Measurements from ENCODE around the gene SAMSN1.

SAMSN1 gene

DNA sequence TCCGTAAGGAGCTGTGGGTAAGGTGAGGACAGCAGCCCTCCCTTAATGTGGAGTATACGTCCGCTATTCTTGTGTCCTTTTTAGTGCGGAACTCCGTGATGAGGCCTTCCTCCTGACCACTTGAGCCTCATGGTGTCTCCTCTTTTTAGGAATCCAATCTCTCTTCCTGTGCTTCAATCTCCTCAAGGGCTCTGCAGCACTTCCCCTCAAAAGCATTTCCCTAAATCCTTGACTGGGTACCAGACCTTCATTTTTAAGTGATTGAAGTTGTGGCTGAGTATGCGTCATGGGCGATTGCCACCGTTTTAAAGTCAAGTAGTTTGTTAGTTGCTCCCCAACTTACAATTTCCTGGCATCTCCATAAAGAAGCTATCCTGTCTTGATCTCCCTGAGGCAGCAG is 62.8 kb downstream of the SAMSN1 start:
- no peak for DNase-seq

DNA sequence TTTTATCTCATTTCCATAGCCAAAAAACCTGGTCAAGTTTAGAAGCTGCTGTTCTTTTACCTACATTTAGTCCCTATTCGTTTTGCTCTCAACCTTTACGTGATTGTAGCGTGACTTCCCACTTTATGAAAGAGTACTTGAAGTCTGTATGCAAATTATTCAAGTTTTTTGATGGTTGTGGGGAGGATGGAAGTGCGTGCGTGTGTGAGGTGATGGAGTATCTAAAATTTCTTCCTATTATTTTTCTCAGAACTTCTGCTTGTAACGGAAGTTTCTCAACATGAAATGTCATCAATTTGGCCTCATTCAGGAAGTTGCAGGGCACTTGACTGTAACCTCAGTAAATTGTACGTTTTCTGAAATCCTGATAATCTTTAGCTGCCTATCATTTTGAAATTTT is 64.0 kb downstream of the SAMSN1 start:
- DNase-seq: peak; percentile 17

DNA sequence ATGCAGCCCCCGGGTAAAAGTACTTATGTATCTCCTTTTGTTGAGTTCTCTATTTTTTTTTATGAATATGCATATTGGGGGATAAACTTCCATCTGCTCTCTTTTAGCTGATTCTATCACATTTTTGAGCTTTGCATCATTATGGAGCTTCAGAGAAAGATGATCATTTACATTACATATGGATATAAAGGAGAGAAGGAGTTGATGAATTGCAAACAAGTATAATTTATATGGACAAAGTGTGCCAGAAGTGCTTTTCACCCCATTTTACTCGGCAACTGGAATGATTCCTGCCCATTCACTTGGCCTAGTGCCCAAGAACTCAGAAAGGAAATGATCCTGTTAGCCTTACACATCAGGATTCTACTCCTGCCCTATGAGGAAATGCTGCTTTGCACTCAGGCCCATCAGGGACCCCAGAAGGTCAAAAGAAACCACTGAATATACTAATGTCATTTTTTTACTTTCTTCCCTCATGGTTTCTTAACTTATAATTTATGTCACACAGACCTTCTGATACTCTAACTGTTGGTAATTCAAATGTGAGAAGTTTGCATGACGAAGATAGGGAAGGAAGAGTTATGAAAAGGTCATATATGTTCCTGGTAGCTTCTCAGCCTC is 65.6 kb downstream of the SAMSN1 start:
- DNase-seq: no peak

DNA sequence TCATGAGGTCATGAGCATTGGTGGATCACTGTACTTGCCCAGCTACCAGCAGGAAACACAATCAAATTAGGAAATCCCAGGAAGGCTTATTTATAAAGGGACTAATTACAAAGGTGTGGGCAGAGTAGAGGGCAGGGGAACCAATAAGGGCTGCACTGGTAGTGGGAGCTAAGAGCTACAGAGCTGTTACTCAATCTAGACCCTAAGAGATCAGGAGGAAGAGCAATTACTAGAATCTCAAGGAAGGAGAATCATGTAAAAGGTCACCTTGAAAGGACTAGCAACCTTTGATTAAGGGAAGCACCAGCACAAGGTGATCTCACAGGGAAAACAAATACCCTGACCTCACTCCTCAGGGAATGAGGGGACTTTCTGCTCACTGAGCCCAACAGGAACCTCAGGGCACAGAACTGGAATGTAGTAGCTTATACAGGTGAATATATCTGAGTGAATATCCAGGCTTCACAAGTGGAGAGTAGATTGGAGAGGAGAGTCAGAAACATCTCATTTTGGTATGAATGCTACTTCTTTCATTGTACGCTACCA is 66.8 kb downstream of the SAMSN1 start:
- DNase-seq: no peak

DNA sequence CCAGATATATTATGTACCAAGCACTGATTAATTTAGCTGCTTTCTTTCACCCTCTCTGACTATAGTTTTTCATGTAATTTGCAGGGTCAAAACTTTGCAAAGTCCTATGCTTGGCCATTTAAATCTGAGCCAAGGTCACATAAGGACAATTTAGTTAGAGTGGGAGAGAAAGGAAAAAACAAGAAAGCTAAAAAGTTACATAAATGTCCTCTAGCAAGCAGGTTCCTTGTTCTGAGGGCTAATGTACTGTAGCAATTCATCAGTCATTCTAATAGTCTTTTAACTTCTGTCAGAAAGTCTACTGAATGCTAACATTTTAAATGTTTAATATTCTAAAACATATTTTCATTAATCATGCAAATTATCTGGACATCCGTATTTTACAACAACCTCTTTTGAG is 68.3 kb downstream of the SAMSN1 start:
- DNase-seq: no peak

DNA sequence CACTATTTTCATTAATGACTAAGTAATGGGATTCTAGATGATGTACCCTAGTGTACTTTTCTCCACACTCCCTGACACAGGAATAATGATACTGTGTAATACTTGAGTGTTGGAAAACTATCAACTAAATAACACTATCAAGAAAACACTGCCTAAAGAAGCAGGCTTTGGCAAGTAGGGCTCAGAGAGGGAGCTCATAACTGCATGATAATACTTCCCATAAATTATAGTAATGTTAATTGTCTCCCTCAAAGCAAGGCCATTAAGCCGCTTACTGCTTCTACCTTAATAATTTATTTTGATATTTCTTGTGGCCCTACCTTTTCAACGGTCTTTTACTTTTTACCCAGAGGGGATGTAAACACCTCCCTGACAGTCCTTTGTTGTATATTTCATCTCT is 69.0 kb downstream of the SAMSN1 start:
- no peak for DNase-seq

DNA sequence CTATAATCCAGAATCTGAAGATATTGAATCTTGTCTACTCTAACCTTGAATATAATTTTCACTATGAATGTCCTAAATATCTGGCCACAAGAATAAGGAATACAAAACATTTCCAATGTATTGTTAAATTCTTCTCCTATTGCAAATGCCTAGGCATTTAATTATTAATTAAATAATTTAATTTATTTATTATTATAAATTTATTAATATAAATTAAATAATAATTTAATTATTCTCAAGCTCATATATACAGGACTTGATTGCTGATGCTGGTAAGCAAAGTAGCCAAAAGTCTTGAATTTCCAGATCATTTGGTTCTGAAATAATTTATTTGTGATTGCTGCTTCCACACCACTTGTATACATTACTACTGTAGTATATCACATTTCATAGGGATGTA is 71.1 kb downstream of the SAMSN1 start:
- no peak for DNase-seq

DNA sequence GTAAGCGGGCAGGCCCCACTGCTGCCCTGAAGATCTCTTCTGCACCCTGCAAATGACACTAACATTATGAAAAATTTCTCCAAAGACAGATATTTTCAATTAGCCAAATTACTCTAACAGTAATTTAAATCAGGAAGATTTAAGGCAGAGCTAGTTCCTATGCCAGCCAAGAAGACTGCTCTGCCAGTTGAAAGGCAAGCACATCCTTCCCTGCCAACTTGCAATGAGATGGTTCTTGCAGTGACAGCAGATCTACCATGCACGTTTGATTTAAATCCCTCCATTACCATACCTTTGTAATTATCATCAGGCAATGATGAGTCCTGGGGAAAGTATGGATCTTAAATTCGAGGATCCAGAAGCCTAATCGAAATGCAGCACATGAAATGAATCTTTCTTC is 76.5 kb downstream of the SAMSN1 start:
- no peak for DNase-seq

DNA sequence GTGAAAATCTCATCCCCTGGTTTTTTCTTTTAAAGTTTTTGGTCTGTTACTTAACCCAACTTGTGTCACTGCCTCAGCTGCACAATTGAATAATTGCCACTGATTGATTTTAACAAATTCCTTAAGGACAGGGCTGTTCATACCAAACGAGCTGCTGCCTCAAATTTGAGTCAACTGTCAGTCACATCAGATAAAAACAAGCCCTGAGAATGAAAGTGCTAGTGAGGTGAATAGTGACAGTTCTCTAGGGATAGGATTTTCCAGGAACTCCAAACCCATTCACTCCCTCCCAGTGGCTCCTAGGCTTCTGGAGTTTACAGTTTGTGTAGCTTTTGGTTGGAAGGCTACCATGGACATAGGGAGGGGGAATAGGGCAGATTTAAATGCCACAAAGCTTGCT is 79.4 kb downstream of the SAMSN1 start:
- DNase-seq: no peak

DNA sequence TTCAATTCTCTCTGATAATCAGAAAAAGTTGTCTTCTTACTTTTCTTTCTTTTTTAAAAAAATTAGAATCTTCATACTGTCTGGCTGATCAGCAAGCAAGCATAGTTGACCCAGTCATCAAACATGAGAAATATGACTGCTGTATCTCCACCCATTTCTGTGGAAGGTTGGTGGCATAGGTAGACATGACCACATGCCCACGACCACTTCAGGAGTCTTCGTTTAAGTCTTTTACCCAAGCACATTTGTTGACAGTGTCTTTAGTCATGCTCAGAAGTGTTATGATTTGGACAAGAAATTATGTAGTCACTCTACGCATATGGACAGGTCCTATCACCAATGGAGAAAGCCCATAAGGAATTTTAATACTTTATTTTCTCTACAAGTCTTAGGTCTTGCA is 88.4 kb downstream of the SAMSN1 start:
- no peak for DNase-seq

DNA sequence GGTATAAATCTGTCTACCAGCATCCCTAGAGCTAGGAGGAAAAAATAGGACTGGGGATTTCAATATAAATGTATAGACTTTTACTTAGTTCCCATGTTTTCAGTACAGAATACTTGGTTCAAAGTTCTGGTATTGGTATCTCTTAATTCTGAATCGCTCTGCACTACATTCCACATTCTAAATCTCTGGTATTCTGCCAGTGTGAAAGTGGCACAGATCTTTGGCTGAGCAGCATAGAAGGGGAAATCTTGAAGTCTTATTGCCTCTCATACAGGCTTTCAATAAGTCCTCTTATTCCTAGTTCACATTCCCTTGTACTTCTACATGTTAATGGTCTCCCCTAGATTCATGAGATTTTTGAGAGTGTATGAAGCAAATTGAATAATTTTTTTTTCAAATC is 89.2 kb downstream of the SAMSN1 start:
- no peak for DNase-seq

DNA sequence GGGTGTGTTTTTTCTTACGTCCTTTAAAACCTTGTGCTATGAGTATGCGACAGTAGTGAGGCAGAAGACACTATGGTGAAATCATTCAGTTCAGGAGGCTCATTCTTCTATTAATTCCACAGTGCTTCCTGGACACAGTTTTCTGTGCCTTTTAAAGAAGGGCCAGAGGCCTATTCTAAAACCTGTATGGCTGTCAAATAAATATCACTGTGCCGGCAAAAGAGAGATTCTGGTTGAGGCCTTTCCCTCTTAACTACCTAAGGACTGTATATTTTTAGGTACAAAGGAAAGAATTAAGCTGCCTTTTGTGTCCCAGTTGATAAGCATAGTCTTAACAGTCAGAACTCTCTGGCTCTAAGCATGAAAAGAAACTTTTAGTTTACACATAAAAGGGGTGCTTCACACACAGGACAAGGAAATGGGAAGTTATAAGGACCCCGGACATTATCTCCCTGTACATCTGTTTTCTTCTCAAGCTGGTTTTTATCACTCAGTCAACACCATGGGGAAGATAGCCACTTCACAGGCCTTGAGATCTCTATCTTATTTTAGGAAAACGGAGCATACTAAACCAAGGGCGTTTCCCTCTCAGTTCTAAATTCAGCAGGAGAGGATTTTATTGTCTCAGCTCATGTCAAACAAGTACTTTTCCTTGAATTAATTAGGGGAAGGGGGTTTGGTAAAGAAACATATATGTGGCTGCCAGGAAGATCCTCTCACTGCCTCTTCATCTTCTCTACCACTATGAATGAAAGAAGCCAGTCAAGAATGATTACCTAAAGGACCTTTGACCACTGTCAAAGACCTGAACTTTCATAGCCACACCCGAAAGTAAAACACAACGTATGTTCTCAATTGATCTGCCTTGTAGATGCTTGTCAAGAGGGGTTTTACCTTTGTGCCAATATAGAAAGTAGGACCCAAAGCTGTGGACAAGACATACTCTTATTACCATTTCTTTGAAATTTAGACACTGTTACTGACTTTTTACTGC is 91.8 kb downstream of the SAMSN1 start:
- no peak for DNase-seq

DNA sequence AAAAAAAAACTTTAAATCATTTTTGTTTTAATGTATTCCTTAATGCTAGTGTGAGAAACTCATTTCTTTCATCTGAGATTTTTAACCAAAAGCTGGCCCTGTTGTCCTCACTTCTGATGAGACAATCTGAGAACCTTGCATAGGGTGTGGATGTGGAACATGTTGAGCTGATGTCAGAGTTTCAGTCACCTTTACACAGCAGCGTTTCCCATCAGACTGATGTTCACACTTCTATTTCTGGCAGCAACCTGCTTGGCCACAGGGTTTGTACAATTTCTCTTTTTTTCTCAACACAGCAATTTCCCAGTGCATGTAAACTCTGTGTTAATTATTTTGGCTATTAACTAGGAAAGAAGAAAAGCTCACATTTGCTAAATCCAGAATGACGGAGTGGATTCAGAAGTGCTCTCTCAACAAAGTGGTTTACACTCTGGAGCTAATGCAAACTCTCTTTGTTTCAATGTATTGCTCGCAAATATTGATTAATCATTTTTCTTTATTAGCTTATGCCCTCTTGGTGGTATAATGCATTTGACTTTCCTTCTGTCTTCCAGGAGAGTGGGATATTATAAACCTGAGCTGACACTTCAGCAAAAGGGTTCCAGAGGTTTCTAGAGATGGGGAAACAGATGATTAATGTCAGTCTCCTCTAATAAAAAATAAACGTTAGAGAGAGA is 92.6 kb downstream of the SAMSN1 start:
- DNase-seq: peak; percentile 1

DNA sequence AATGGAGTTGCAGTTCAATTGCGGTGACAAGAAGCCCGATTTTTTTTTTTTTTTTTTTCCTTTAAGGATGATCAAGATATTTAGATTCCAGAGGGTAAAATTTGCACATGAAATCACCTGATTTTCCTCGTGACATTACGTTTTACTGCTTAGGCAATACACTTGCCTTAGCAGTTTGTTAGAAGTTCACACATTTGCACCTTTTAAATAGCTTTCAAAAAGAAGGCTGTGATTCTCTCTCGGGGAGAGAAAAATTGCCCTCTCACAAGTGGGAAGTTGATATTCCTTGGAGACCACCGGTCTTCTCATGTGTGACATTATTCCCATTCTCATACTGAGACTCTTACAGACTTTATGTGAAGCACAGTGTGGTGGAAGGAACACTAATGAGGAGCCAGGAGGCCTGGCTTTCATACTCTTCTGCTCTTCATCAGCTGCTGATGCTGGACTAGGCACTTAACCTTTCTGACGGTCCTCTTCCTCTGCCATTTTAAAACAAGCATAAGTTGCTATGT is 93.3 kb downstream of the SAMSN1 start:
- no peak for DNase-seq

DNA sequence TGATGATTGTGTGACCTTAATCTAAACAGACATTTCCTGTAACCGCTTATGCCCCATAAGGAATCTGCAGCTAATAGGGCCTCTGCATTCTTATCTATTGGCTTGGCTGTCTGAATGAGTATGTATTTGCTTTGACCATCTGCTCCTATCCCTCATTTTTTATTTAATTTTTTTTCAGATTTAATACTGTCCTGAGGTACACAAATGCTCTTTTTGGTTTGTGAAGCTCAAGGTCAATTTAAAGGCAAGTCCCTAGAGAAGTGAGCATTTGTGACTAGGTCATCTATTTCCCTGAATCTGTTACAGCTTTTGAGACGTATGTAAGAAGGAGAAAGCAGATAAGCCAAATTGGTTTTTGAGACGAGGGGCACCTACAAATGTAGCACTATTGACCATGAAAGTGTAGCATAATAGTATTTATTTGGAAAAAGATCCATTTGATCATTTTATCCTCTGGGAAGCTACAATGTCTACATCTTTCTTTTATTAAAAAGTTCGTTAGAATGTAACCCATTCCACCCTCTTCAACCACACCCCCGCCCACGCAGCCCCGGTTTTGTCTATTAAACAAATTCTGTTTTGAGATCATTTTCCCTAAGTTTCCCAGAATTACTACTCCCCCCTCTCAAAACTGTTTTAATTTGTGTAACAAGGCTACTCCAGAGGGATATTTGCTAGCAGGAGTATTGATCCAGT is 93.9 kb downstream of the SAMSN1 start:
- DNase-seq: peak; percentile 3

DNA sequence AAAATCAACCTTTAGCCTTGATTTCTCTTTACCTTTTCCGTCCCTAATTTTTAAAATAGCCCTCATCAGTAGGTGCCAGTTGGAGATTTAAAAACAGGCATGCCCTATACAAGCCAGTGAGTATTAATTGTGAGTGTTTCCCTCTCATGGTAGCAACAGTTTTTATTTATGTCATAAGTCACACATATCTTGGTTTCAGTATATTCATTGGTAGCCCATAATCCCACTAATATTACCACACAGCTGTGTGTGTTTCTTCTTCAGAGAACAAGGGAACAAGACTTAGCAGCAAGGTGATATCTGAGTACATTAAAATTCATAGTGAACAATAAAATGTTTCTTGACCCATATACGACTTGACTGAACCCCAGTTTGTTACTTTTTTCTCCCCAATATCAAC is 94.6 kb downstream of the SAMSN1 start:
- no peak for DNase-seq

DNA sequence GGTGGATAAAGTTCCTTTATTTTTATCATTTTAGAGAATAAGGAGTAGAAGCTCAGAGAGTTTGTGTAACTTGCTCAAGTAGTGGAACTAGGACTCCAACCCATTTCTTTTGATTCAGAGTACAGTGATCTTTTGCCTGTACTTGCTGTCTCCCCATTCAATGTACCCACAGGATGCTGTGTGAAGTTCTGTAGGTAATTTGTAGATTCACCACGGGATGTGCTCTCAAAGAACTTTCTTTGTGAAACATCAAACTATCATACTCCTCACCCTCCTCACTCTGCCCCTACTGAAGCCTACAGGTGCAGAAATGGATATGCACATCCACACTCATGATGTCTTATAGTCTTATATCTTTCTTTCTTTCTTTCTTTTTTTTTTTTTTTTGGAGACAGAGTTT is 97.3 kb downstream of the SAMSN1 start:
- DNase-seq: no peak

DNA sequence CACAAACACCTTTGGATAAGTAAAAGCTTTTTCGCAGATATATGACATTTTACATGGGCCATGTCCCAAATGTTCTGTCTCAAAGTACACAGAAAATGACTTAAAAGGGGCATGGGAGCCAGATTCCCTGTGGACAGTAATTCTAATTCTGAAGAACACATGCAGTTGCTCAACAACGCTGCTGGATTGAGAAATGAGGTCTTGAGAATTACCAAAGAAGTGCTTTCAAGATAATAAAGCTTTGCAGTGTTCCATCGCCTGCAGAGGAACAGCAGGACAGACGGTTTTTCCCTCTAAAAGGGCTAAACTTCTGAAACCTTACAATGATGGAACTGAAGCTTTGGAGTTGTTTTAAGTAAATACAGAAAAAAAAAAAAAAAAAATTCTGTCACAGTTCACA is 107.9 kb downstream of the SAMSN1 start:
- no peak for DNase-seq

DNA sequence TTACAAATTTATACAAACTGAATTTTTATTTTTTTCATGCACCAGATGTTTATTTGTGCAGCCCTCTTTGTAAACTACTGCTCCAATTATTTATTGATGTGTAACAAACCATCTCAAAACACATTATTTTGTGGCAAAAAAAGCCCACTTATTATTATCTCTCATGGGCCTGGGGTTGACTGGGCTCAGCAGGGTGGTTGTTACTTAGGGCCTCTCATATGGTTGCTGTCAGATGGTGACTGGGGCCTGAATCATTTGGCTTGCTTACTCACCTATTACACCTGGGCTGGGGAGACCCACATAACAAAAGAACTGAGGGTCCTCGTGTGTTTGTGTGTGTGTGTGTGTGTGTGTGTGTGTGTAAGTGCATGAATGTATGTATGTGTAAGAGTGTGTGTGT is 110.7 kb downstream of the SAMSN1 start:
- no peak for DNase-seq
